ENCODE measurements around the gene CNTNAP5.

- TF ChIP-seq CTCF (conservative IDR thresholded peaks at IDR 0.05 in 1 of 2, IDR thresholded peaks at IDR 0.05 in 1 of 2; ENCODE audit: extremely low read depth in 1 of 2, insufficient read depth in 1 of 2, low read depth in 1 of 2, low read length in 2 of 2) (no peak), EZH2 (IDR thresholded peaks at IDR 0.05; ENCODE audit: borderline replicate concordance, low read length) (no peak)
Measured at GRCh38 chr2:124610141-124610540, 585.1 kb downstream of the CNTNAP5 start.

All from mammary epithelial cell (primary cell).